GM12865 (cell line): Measurements from ENCODE around the gene HES5.
A peak's percentile ranks its signal among the peaks of the same experiment; 100 is the strongest.

Experiments used
- DNase-seq: peaks from one replicate; pipeline ENCODE4 v3.0.0; 2010; ENCODE audit warnings: low read depth
- H3K4me3 ChIP-seq: 2 replicates; pipeline ENCODE4 v1.5.1; 2011; ENCODE audit warnings: mild to moderate bottlenecking, low read depth, low read length, control low read depth
- CTCF ChIP-seq: IDR thresholded peaks from 2 replicates; pipeline ENCODE4 v1.5.1; 2011; ENCODE audit warnings: low read length, control low read depth, low read depth, inconsistent platforms; ENCODE audit not compliant: insufficient read depth; ENCODE audit errors: missing control alignments

Gene HES5

DNA sequence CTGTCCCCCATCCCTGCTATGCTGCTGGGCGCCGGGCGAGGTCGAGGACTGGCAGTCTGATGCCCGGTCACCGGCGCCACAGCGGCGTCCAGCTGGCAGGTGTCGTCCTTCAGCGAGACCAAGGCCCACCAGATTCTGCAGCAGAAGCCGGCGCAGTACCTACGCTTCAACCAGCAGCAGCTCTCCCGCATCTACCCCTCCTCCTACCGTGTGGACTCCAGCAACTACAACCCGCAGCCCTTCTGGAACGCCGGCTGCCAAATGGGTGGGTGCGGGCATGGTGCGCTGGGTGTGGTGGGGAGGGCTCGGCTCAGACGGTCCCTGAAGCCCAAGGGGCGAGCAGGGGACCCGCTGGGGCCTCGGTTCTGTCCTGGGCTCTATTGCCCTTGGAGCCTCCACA lies 33.3 kb downstream of the HES5 start:
- no peak overlapping the region for H3K4me3 ChIP-seq
- no peak for TF ChIP-seq CTCF
- DNase-seq = no peak

- no peak for TF ChIP-seq CTCF
- H3K4me3 ChIP-seq = no peak overlapping the region
- peak; percentile 59 for DNase-seq
Measured at GRCh38 chr1:2496087-2496622, 33.9 kb downstream of the HES5 start.

- DNase-seq = no peak
- H3K4me3 ChIP-seq = no peak overlapping the region
- TF ChIP-seq CTCF = no peak
Measured at GRCh38 chr1:2495546-2495945, 34.5 kb downstream of the HES5 start.

GRCh38 chr1:2495026-2495425 lies 35.0 kb downstream of the HES5 start:
- TF ChIP-seq CTCF = no peak
- H3K4me3 ChIP-seq = no peak overlapping the region
- no peak for DNase-seq

DNA sequence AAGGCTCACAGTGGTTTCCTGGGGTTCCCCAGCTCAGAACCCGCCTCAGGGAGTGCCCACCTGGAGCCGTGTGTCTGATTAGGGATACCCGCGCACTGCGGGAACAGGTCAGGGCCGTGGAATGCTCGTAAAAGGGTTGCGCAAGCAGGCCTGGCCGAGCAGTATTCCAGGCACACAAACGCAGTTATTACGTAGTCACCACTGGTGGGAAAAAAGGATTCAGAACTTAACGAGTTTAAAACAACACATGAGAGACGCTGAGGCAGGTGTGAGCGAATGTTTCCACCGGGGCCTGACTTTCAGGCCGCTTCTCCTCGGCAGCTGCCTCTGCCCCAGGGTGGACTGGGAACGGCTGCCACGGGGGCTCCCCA lies 35.8 kb downstream of the HES5 start:
- DNase-seq = no peak
- TF ChIP-seq CTCF = no peak
- H3K4me3 ChIP-seq = no peak overlapping the region

- no peak overlapping the region for H3K4me3 ChIP-seq
- DNase-seq = no peak
- no peak for TF ChIP-seq CTCF
Measured at GRCh38 chr1:2493691-2494322, 36.3 kb downstream of the HES5 start.

GRCh38 chr1:2493218-2493617 lies 36.8 kb downstream of the HES5 start:
- DNase-seq = no peak
- no peak for TF ChIP-seq CTCF
- no peak overlapping the region for H3K4me3 ChIP-seq
